ENCODE results near the gene EDC4.
"Not testable (repeated sequence)": the region's sequence is repeated elsewhere in the genome, so short reads cannot be mapped to it uniquely, and the experiment has no call there.

The EDC4 gene

DNA sequence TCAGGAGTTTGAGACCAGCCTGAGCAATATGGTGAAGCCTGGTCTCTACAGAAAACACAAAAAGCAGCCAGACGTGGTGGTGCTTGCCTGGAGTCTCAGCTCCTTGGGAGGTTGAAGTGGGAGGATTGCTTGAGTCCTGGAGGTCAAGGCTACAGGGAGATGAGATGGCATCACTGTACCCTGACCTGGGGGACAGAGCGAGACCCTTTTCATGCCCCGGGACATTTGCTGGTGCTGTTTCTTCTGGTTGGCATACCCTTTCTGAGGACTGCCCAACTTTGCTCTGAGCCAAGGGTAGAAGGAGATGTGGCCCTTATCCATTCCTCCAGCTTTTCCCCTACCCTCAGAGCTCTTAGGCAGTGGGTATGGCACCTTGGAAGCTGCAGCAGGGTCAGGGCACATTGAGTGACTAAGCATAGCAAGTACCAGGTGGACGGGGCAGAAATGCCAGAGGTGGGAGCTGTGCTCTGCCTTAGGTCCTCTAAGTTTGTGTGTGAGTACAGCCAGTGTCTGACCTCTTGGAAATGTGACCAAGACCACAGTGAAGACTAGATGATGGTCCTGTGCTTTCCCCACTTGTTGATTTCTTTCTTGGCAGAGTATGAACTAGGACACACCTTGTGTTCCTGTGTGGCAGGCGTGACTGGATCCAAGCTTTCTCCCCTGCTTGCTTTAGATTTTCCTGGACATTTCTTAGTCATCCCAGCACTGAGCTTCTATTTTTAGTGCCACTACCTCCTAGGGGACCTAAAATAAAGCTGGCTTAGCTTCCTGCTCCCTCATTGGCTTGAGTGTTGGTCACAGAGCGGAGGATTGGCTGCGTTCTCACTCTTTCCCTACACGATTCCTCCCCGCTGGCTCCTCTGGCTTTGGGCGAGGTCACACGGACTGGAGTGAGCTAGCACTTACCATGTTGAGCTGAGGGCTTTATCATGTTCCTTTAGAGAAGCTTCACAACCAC, 9.9 kb upstream of the EDC4 start:
- no peak for DNase-seq (ENCODE audit: extremely low read depth, insufficient read length)
- no peak overlapping the region for H3K4me3 ChIP-seq (replicated peaks; ENCODE audit: low read depth, low read length)
- peaks cover 9% of the 10 kb centered on the region for H3K36me3 ChIP-seq (ENCODE audit: control insufficient read depth, insufficient read depth, low read length)
- TF ChIP-seq, protein P1, sequence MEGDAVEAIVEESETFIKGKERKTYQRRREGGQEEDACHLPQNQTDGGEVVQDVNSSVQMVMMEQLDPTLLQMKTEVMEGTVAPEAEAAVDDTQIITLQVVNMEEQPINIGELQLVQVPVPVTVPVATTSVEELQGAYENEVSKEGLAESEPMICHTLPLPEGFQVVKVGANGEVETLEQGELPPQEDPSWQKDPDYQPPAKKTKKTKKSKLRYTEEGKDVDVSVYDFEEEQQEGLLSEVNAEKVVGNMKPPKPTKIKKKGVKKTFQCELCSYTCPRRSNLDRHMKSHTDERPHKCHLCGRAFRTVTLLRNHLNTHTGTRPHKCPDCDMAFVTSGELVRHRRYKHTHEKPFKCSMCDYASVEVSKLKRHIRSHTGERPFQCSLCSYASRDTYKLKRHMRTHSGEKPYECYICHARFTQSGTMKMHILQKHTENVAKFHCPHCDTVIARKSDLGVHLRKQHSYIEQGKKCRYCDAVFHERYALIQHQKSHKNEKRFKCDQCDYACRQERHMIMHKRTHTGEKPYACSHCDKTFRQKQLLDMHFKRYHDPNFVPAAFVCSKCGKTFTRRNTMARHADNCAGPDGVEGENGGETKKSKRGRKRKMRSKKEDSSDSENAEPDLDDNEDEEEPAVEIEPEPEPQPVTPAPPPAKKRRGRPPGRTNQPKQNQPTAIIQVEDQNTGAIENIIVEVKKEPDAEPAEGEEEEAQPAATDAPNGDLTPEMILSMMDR (IDR thresholded peaks at IDR 0.05; ENCODE audit: insufficient read depth, low read length, poor library complexity, severe bottlenecking): no peak
- no peaks in the 10 kb centered on the region for H3K27me3 ChIP-seq (replicated peaks; ENCODE audit: control insufficient read depth, insufficient read depth, low read length)

DNA sequence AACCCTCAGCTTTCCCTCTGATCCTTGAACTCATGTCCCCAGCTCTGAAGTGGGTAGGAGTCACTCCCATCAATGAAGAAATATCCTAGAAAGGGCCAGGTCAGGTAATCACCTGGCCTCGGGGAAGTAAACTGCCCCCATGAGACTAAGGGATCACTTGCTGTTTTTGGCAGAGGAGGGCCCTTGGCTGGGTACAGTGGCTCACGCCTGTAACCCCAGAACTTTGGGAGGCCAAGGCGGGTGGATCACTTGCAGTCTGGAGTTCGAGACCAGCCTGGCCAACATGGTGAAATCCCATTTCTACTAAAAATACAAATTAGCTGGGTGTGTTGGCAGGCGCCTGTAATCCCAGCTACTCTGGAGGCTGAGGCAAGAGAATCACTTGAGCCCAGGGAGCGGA, 8.8 kb upstream of the EDC4 start:
- H3K36me3 ChIP-seq (ENCODE audit: control insufficient read depth, insufficient read depth, low read length): peaks cover 13% of the 10 kb centered on the region
- H3K4me3 ChIP-seq (replicated peaks; ENCODE audit: low read depth, low read length): not testable (repeated sequence)

DNA sequence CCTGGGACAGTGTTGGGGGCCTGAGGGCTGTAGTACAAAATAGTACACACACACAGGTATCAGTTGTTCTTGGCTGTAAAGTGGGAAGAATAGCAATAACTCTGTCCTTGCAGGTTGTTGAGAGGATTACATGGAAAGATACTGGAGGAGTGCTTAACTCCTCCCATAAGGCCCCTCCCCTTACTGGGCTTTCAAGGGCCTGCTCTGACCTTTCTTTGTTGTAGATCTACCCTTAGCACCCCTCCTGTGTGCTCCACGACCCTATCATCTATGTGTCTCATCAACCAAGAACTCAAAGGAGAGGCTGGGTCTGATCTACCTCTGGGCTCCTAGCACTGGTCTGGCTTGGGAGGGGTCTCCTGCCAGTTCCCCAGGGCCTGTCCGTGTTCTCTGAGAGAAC, 8.3 kb upstream of the EDC4 start:
- Histone ChIP-seq H3K27me3 (replicated peaks; ENCODE audit: control insufficient read depth, insufficient read depth, low read length) (no peaks in the 10 kb centered on the region), H3K36me3 (ENCODE audit: control insufficient read depth, insufficient read depth, low read length) (peaks cover 13% of the 10 kb centered on the region), H3K4me3 (replicated peaks; ENCODE audit: low read depth, low read length) (no peak overlapping the region)
- TF ChIP-seq, protein P1 (IDR thresholded peaks at IDR 0.05; ENCODE audit: insufficient read depth, low read length, poor library complexity, severe bottlenecking): no peak
- DNase-seq (ENCODE audit: extremely low read depth, insufficient read length): no peak

More for the DNA sequence above, 8.8 kb upstream of the EDC4 start:
- DNase-seq (ENCODE audit: extremely low read depth, insufficient read length); H3K27me3 ChIP-seq (replicated peaks; ENCODE audit: control insufficient read depth, insufficient read depth, low read length): not testable (repeated sequence)

DNA sequence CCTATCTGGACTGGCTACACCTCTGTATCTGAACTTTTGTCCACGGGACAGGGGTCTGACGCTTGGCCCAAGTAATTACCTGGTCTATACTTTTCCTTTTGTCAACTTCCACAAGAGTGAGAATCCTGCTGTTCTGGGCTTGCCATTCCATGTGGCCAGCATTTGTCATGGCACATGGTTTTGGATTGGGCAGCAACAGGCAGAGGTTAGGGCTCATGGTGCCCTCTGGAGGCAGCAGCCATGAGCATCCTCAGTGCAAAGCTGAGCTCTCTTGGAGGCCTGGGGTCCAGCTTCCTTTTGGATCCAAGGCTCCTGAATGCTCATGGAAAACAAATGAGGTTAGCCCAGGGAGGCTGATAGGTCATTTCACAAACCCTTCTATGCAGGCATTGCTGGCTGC, 7.5 kb upstream of the EDC4 start:
- H3K36me3 ChIP-seq (ENCODE audit: control insufficient read depth, insufficient read depth, low read length): peaks cover 13% of the 10 kb centered on the region
- no peak overlapping the region for H3K4me3 ChIP-seq (replicated peaks; ENCODE audit: low read depth, low read length)
- no peak for DNase-seq (ENCODE audit: extremely low read depth, insufficient read length)
- TF ChIP-seq, protein P1 (IDR thresholded peaks at IDR 0.05; ENCODE audit: insufficient read depth, low read length, poor library complexity, severe bottlenecking): peak; percentile 54
- H3K27me3 ChIP-seq (replicated peaks; ENCODE audit: control insufficient read depth, insufficient read depth, low read length): no peaks in the 10 kb centered on the region

DNA sequence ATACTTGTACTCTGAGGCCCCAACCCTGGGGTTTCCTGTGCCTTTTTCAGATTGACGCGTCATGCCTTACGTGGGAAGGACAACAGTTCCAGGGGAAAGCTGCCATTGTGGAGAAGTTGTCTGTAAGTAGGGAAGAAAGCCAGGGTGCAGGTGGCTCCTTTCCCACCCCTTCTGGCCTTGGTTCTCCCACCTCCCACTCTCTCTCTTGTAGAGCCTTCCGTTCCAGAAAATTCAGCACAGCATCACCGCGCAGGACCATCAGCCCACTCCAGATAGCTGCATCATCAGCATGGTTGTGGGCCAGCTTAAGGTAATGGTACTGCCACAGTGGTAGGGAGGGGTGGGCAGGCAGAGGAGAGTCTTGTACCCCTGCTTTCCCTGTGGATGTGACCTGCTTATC, 4.6 kb upstream of the EDC4 start:
- H3K4me3 ChIP-seq (replicated peaks; ENCODE audit: low read depth, low read length): no peak overlapping the region
- DNase-seq (ENCODE audit: extremely low read depth, insufficient read length): no peak
- no peaks in the 10 kb centered on the region for H3K27me3 ChIP-seq (replicated peaks; ENCODE audit: control insufficient read depth, insufficient read depth, low read length)
- TF ChIP-seq, protein P1 (IDR thresholded peaks at IDR 0.05; ENCODE audit: insufficient read depth, low read length, poor library complexity, severe bottlenecking): no peak
- H3K36me3 ChIP-seq (ENCODE audit: control insufficient read depth, insufficient read depth, low read length): peaks cover 12% of the 10 kb centered on the region

DNA sequence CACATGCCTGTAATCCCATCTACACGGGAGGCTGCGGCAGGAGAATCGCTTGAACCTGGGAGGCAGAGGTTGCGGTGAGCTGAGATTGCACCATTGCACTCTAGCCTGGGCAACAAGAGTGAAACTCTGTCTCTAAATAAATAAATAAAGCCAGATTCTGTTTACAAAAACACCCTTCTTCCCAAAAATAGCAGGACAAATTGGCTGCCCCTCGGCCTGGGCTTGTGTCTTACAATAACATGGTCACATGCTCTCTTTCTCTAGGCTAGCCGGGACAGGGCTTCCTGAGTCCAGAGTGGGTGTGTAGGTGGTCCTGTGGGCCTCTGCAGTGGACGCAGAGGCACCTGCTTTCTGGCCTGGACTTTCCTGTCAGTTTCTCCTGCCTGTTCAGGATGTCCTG, 3.2 kb upstream of the EDC4 start:
- no peaks in the 10 kb centered on the region for H3K27me3 ChIP-seq (replicated peaks; ENCODE audit: control insufficient read depth, insufficient read depth, low read length)
- no peak for DNase-seq (ENCODE audit: extremely low read depth, insufficient read length)
- peaks cover 12% of the 10 kb centered on the region for H3K36me3 ChIP-seq (ENCODE audit: control insufficient read depth, insufficient read depth, low read length)
- H3K4me3 ChIP-seq (replicated peaks; ENCODE audit: low read depth, low read length): no peak overlapping the region
- TF ChIP-seq, protein P1 (IDR thresholded peaks at IDR 0.05; ENCODE audit: insufficient read depth, low read length, poor library complexity, severe bottlenecking): no peak
